ENCODE measurements around the gene DMXL1.
A peak's percentile ranks its signal among the peaks of the same experiment; 100 is the strongest.

Gene DMXL1, protein sequence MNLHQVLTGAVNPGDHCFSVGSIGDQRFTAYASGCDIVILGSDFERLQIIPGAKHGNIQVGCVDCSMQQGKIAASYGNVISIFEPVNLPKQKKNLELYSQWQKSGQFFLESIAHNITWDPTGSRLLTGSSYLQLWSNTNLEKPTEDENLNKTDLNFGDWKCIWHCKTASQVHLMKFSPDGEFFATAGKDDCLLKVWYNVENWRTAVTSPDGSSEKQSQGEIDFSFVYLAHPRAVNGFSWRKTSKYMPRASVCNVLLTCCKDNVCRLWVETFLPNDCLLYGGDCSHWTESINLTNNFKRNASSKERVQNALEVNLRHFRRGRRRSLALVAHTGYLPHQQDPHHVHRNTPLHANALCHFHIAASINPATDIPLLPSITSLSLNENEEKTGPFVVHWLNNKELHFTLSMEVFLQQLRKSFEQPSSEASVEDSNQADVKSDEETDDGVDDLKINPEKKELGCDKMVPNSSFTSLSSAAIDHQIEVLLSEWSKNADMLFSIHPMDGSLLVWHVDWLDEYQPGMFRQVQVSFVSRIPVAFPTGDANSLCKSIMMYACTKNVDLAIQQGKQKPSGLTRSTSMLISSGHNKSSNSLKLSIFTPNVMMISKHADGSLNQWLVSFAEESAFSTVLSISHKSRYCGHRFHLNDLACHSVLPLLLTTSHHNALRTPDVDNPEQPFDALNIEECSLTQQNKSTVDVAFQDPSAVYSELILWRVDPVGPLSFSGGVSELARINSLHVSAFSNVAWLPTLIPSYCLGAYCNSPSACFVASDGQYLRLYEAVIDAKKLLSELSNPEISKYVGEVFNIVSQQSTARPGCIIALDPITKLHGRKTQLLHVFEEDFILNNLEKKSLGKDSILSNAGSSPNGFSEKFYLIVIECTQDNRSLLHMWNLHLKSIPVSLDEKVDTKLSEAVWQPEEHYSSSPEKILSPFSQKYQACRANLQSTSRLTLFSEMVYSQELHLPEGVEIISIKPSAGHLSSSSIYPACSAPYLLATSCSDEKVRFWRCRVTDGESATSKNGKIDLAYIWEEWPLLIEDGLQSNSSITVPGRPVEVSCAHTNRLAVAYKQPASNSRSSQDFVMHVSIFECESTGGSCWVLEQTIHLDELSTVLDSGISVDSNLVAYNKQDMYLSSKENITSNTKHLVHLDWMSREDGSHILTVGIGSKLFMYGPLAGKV (N-terminal part only)

DNA sequence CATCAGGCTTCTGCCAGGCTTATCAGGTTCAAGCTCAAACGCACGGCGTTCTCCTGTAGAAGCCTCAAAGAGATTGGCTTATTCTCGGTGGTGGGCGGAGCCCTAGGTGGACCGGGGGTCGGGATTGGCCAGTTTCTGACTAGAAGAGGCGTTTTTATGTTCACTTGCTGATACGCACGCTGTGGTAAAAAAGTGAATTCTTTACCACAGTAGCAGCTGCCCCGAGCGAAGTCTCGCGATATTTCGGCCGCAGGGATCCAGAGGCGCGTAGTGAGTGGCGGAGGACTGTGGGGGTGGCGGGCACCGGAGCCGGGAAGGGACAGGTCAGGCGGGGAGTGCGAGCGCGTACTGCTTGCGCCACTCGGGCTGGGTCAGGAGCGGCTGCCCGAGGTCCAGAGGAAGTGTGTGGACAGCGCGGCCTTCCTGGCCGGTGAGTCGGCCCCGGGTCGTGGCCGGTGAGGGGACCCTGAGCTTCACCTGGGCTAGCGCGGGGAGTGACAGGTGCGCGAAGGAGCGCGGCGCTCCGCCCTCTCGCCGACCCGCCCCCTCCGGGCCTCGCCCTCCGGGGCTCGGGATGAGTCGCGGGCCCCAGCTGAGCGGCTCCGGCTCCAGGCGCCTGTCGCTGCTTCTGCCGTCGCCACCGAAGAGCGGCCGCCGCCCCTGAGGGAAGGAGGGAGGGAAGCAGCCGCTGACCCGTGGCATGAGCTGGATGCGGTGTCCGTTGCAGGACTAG lies at the start of gene DMXL1:
DMXL1 (plus strand) TSS at position 260 of the 733 bp plus-strand sequence. CDS start 483 bp downstream, outside the sequence.
- peak; percentile 100 for DNase-seq (ENCODE audit: low read depth)

DNA sequence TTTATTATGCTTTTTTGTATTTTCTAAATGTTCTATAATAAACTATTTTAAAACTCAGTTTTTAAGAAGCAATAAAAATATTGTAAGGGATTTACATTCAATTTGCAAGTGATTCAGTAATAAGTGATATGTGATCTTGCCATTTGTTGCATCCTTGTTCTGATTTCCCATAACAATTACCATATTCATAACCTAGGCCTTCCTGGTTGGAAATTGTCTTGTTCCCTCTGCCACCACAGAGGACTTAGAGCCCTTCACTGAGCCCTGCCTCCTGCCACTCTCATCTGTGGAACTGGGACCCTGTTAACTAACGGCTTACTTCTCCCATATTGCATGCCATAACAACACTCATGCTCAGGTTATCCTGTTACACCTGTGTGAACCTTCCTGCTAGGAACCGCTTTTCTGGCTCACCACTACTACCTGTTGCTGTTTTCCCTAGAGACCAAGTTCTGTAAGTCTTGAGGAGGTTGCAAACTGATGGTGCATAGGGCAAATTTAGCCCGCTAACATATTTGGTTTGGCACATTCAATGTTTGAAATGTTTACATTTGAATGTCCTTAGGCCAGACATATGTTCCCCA lies 49.6 kb upstream of the DMXL1 start:
- no peak for DNase-seq (ENCODE audit: low read depth)

GRCh38 chr5:119022017-119022745 lies 48.7 kb upstream of the DMXL1 start:
- DNase-seq (ENCODE audit: low read depth): peak; percentile 50

DNA sequence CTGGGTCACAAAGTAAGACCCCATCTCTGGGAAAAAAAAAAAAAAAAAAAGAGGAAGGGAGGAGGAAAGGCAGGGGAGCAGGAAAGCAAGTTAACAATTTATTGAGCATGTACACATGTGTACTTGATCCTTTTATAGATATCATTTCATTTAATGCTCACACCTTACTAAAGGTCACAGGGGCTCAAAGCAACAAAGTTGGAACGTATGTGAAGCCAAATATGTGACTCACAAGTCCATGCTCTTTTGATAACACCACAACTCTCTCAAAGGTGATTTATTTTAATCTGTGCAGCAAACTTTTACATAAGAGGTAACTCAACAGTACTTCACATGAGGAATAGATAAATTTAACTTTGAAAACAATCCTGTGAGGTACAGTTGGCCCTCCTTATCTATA lies 48.1 kb upstream of the DMXL1 start:
- no peak for DNase-seq (ENCODE audit: low read depth)

DNA sequence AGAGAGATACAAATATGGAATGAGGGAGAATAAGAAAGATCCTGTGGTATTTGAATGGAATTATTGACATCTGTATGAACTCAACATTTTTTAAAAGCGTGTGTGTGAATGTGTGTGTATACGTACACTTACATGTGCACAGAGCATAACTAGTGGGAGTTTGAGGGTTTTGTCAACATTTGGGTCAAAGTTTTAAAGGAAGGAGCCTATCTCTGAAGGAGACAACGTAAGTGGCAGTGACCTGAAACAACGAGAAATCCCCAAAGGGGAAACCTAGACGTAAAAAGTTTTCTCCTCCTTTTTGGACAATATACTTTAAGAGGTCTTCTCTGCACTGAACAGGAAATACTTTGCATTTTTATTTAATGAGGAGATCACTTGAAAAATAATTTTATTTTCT lies 42.3 kb upstream of the DMXL1 start:
- DNase-seq (ENCODE audit: low read depth): no peak

DNA sequence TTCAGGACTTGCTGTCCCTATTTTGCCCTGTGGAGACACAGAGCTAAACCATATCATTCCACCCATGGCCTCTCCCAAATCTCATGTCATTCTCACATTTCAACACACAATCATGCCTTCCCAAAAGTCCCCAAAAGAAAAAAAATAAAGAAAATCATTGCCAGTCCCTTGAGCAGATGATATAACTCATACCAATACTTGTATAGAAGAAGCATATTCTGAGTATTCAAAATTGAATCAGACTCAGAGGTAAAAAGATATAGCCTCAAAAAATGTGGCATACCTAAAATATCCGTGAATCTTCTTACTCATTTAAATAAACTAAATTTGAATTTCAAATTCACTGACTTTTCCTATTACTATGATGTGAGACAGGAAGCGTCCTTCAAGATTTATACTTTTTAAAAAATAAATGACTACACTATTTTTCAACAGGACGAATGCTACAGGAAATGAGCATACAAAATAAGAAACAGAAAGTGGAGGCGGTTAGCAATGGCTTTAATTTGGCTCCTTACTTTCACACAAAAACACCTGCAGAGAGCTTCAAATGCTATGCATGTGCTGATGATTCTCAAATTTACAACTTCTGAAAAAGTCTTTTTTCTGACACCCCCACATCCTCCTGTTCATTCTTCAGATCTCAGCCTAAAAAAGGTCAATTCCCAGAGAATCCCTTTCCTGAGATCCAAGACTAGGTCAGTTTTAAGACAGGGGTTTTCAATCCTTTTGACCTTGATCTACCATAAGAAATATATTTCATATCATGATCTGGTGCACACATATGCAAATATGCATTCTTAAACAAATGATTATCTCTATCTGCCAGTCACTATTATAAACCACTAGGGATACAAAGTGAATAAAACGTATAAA lies 39.6 kb upstream of the DMXL1 start:
- DNase-seq (ENCODE audit: low read depth): no peak

- no peak for DNase-seq (ENCODE audit: low read depth)
Observed at GRCh38 chr5:119031905-119032304, 39.0 kb upstream of the DMXL1 start.

- no peak for DNase-seq (ENCODE audit: low read depth)
Observed at GRCh38 chr5:119032656-119033055, 38.2 kb upstream of the DMXL1 start.

- DNase-seq (ENCODE audit: low read depth): no peak
Observed at GRCh38 chr5:119033135-119033534, 37.8 kb upstream of the DMXL1 start.

- DNase-seq (ENCODE audit: low read depth): peak; percentile 71
Observed at GRCh38 chr5:119036101-119036762, 34.7 kb upstream of the DMXL1 start.

DNA sequence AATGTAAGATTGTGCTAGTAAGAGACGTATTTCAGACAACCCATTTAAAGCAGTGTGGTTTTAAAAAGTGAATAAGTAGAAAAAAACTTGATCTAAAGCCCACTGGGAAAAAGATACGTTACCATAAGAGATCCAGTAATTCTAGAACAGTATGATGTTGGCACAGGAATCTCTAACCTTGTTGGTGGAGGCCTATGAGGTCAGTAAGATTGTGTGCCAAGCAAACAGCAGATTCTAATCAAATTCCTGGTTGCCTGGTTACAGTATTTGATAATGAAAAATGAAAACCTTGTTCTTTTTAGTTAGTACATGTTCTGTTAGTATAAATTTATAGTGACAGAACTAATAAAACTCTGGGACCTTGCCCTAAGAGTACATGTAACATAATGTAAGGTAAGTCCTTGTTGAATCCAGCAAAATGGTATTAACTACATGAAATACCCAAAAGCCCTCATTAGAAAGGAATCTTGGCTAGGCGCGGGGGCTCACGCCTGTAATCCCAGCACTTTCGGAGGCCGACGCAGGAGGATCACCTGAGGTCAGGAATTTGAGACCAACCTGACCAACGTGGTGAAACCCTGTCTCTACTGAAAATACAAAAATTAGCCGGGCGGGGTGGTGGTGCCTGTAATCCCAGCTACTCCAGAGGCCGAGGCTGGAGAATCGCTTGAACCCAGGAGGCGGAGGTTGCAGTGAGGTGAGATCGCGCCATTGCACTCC lies 33.2 kb upstream of the DMXL1 start:
- no peak for DNase-seq (ENCODE audit: low read depth)

- no peak for DNase-seq (ENCODE audit: low read depth)
Observed at GRCh38 chr5:119048246-119048645, 22.6 kb upstream of the DMXL1 start.

DNA sequence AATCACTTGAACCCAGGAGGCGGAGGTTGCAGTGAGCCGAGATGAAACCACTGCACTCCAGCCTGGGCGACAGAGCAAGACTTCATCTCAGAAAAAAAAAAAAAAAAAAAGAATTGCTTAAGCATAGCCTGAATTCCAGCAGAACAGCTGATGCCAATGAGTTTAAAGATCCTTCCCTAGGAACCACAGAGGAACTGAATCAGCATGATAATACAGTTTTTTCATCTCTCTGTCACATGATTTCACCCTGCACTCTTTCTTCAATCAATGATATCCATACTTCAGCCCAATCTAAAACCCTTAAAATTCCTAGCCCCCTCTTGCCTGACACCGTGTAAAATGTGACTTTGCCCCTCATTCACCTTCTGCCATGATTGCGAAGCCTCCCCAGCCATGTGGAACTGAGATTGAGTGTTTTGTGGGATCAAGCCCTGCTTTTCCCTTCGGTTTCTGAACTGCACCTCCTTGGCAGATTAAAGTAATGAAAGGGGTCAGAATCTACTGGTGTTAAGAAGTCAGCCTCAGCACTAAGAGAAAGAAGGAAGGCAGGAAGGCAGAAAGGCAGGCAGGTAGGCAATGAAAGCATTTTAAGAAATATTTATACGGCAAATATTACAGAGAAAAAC lies 20.9 kb upstream of the DMXL1 start:
- peak; percentile 49 for DNase-seq (ENCODE audit: low read depth)

- DNase-seq (ENCODE audit: low read depth): no peak
Observed at GRCh38 chr5:119054101-119054500, 16.8 kb upstream of the DMXL1 start.

GRCh38 chr5:119055294-119055693 lies 15.6 kb upstream of the DMXL1 start:
- DNase-seq (ENCODE audit: low read depth): no peak

GRCh38 chr5:119058979-119059529 lies 11.8 kb upstream of the DMXL1 start:
- no peak for DNase-seq (ENCODE audit: low read depth)

DNA sequence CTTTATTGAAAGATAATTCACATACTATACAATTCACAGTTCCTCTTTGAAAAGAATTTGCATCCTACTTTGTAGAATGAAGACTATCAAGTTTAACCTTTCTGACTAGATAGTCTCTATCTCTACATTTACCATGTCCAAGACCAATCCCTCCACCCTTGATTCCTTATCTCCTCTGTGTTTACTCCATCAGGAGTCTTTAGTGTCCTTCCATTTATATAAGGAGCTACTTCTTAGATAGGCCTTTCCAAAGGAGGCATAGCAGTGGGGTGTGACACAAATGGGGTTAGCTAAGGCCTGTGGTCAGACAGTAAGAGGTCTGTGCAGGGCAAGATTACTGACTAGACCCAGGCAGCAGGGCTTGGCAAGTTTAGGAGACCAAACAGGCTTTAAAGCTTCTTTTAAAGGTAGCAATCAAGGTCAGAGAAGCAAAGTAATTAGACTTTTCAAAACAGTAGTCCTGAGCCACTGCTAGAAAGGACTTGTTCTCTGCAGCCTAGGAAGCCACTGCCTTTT lies 11.1 kb upstream of the DMXL1 start:
- no peak for DNase-seq (ENCODE audit: low read depth)

Data from EH (cell line).